ENCODE data around the gene PAGE2B. TPM values are rescaled to one million over a fixed set of nuclear protein-coding genes. Genes with fewer than 3 reads are reported as not detected.
"Not testable (repeated sequence)": the region's sequence is repeated elsewhere in the genome, so short reads cannot be mapped to it uniquely, and the experiment has no call there.

Gene PAGE2B
- total RNA-seq, 4 donors from 2014 or later, result not detected

DNA sequence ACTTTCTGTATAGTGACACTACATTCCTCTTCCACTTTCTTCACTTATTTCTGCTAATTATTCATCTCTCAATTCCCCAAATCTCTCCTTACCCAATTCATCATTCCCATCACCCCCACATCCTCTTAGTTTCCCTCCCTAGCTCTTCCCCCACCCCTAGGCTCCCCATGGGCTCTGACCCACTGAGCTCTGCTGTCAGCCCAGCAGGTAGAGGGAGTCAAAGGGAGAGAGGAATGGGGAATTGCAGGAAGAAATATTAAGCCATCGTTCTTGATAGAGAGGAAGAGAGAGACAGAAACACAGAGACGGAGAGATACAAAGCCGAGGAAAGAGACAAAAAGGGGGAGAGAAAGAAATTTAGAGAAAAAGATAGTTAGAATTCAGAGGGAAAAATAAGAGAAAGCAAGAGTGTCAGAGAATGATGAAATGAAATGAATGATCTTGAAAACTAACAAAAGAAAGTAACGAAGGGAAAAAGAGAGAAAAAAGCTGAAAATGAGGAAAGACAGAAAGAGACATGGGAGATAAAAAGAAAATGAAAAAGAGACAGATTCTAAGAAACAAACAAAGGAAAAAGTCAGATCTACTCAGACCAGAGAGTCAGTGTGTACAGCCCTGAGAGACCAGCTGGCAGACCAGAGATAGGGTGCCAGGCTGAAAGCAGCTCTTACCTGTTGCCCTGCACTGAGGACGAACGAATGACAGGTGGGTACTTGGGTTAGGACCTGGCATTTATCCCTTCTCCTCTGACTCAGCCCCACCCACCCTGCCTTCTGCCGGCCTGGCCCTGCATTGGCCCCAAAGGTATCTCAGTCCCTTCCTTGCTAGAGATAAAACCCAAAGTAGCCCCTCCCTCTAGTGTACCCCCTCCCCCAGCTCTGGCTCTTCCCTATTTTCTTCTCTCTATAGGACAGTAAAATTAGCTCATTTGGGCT is 44.3 kb upstream of the PAGE2B start, which contains the start of gene ALAS2:
TSS of gene ALAS2 (minus strand) at position 707 of the 935 bp plus-strand sequence. CDS start 4,977 bp downstream, outside the sequence.
- DNase-seq (ENCODE audit: low spot score) (no peak), ATAC-seq (ENCODE audit: low FRiP score) (no peak)
- TF ChIP-seq, protein P1, sequence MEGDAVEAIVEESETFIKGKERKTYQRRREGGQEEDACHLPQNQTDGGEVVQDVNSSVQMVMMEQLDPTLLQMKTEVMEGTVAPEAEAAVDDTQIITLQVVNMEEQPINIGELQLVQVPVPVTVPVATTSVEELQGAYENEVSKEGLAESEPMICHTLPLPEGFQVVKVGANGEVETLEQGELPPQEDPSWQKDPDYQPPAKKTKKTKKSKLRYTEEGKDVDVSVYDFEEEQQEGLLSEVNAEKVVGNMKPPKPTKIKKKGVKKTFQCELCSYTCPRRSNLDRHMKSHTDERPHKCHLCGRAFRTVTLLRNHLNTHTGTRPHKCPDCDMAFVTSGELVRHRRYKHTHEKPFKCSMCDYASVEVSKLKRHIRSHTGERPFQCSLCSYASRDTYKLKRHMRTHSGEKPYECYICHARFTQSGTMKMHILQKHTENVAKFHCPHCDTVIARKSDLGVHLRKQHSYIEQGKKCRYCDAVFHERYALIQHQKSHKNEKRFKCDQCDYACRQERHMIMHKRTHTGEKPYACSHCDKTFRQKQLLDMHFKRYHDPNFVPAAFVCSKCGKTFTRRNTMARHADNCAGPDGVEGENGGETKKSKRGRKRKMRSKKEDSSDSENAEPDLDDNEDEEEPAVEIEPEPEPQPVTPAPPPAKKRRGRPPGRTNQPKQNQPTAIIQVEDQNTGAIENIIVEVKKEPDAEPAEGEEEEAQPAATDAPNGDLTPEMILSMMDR (IDR thresholded peaks at IDR 0.05), result no peak

DNA sequence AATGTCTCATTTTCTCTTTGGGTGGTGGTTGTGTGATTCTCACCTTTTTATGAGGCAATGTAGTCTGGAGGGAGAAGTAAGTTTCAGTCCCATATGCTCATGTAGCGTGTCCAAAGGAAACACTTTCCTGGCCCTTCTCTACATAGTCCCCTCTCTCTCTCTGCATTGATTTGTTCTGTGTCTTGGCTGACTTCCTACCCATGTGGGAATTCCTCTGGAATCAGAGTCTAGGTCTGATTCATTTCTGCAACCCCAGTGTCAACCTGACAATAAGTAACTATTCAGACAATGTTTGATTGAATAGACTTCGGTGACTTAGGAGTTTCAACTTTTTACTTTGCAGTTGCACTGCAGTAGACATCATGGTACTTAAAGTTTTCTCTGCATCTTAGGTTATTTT is 41.4 kb upstream of the PAGE2B start:
- DNase-seq (ENCODE audit: low spot score) (no peak), ATAC-seq (ENCODE audit: low FRiP score) (no peak)
- TF ChIP-seq, protein P1 (IDR thresholded peaks at IDR 0.05), result no peak

DNA sequence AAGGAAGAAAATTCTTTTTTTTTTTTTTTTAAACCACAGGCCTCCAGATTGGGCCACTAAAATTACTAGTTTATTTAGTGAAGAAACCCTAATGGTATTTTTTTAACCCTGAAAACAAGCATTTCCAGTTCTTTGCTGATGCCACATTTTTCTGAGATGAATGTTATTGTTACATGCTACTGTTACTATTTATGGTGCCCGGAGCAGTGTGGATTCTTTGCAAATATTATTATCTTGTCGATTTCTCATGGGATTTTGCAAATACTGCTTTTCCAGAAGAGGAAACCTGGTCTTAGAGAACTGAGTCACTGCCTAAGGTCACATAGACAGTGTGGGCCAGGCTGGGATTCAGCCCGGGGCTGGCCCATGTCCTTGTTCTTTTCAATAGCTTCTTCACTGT is 35.4 kb upstream of the PAGE2B start:
- TF ChIP-seq, protein P1 (IDR thresholded peaks at IDR 0.05), result no peak
- DNase-seq (ENCODE audit: low spot score) (no peak), ATAC-seq (ENCODE audit: low FRiP score) (no peak)

DNA sequence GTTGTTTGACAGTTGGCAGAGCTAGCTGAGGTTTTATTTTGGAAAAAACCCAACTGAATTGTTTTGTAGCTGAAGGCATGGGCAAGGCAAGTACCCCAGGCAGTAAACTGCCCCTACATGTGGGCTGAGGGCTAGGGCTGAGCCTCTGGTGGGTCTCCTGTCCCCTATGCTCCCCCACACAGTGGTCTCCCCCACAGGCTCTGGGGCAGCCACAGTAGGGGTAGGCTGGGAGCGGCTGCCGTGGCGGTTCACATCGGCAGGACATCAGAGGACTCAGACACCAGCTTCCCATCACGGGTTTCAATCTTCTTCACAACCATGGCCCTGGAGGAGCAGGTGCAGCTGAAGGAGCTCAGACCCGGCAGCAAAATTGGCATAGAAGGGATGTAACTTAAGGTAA is 33.3 kb upstream of the PAGE2B start:
- no peak for ATAC-seq (ENCODE audit: low FRiP score)
- TF ChIP-seq, protein P1 (IDR thresholded peaks at IDR 0.05), result no peak
- DNase-seq (ENCODE audit: low spot score), result no peak

DNA sequence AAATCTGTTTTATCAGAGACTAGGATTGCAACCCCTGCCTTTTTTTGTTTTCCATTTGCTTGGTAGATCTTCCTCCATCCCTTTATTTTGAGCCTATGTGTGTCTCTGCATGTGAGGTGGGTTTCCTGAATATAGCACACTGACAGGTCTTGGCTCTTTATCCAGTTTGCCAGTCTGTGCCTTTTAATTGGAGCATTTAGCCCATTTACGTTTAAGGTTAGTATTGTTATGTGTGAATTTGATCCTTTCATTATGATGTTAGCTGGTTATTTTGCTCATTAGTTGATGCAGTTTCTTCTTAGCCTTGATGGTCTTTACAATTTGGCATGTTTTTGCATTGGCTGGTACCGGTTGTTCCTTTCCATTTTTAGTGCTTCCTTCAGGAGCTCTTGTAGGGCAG is 24.2 kb upstream of the PAGE2B start:
- DNase-seq (ENCODE audit: low spot score); ATAC-seq (ENCODE audit: low FRiP score): not testable (repeated sequence)

DNA sequence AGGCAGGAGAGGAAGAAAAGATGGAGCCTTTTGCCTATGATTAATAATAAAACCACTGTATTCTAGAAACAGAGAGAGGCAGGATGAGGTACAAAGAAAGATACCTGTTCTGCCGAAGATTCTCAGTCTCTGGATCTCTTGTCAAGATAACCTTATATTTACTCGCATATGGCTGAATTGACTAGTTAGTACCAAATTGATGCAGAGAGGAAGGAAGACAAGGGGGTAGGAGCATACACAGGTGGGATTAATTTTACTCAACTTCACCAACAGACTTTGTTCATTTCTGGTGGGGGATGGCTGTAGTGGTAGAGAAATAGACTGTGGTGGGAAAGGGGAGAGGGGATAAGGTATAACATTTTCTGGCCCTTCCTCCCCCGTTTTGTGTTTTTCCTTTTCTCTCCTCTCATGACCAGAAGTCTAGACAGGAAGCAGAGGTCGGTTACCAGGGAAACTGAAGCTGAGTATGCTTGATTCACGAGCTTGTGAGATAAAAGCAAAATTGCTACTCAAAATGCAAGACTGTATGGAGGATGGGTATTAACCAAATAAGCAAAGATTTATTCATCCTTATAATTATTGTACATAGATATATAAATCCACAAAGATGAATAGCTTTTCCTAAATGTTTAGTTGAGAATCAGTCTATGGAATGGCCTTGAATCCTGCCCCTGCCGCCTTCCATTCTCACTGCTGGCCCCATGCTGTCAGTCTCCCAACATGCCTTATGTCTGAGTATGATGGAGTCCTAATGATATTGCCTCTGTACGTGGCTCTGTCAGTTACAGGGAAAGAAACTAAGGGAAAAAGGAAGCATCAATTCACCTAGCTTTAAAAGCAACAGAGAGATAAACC is 17.8 kb upstream of the PAGE2B start:
- DNase-seq (ENCODE audit: low spot score) (no peak), ATAC-seq (ENCODE audit: low FRiP score) (no peak)
- TF ChIP-seq, protein P1 (IDR thresholded peaks at IDR 0.05), result no peak

DNA sequence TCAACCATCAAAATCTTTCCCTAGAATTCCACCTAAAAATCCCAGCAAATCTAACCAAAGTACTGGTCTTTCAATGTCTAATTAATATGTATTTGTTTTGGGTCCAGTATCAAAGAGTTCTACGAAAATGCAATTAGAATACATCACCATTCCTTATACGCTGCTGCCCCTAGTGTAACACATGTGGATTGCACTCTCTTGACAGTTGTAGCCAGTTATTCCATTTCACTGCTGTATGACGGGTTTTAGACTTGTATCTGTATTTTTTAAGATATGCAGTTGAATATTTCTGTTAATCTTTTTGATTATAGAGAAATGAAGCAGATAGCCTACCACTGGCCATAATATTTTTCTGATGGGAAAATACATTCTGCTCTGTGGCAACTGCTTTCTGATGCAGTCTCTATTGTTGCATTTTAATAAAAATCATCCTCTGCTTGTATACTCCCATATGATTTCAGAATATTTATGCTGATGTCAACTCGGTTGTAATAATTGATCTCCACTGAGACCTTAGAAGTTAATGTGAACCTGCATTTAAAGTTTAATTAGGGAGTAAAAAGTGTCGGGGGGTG is 17.1 kb upstream of the PAGE2B start:
- ATAC-seq (ENCODE audit: low FRiP score), result no peak
- TF ChIP-seq, protein P1 (IDR thresholded peaks at IDR 0.05), result no peak

DNA sequence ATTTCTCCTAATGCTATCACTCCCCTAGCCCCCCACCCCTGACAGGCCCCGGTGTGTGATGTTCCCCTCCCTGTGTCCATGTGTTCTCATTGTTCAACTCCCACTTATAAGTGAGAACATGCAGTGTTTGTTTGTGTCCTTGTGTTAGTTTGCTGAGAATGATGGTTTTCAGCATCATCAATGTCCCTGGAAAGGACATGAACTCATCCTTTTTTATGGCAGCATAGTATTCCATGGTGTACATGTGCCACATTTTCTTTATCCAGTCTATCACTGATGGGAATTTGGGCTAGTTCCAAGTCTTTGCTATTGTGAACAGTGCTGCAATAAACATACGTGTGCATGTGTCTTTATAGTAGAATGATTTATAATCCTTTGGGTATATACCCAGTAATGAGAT is 7.7 kb upstream of the PAGE2B start:
- not testable (repeated sequence) for ATAC-seq (ENCODE audit: low FRiP score); DNase-seq (ENCODE audit: low spot score)

More for the DNA sequence above, 17.1 kb upstream of the PAGE2B start:
- no peak for DNase-seq (ENCODE audit: low spot score)
